ENCODE measurements around the gene ADK.

The ADK gene

DNA sequence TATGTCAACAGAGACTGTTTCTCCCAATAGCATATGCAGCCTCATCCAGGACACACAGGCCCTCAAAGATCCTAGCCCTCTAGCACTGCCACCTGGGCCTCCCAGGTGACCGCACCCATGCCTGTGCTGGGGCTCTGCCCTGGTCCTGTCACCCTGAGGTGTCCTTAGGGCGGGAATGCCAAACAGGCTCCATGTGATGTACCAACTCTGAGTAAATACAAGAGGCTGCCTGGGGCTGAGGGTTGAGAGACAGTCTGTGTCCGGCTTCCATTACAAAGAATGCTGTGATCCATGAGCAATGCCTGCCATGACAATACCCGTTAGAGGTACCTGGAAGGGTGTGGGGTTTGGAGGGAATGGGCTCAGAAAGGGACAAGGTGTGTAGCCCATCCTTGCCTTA, 592.4 kb downstream of the ADK start:
- Mint-ChIP-seq H3K9me3 (no peaks in the 10 kb centered on the region), H3K4me1 (peaks cover 19% of the 10 kb centered on the region), H3K4me3 (no peak overlapping the region), H3K27ac (peak overlapping the region; percentile 69), H3K36me3 (no peaks in the 10 kb centered on the region), H3K27me3 (no peaks in the 10 kb centered on the region)
- peak; percentile 24 for ATAC-seq

DNA sequence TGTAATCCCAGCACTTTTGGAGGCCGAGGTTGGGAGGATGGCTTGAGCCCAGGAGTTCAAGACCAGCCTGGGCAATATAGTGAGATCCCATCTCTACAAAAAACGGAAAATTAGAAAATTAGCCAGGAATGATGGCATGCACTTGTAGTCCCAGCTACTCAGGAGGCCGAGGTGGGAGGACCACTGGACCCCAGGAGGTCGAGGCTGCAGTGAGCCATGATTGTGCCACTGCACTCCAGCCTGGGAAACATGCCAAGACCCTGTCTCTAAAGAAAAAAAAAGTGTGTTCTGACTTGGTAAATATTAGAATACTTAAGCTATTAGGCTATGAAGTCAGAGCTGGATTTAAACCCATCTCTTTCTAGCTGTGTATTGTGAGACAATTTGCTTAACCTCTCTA, 594.4 kb downstream of the ADK start:
- Mint-ChIP-seq H3K9me3 (no peaks in the 10 kb centered on the region), H3K36me3 (no peaks in the 10 kb centered on the region), H3K4me1 (peaks cover 7% of the 10 kb centered on the region), H3K4me3 (no peak overlapping the region), H3K27ac (no peak overlapping the region), H3K27me3 (no peaks in the 10 kb centered on the region)
- no peak for ATAC-seq

- Mint-ChIP-seq H3K4me3 (no peak overlapping the region), H3K4me1 (peaks cover 21% of the 10 kb centered on the region), H3K27ac (no peak overlapping the region), H3K27me3 (no peaks in the 10 kb centered on the region), H3K36me3 (no peaks in the 10 kb centered on the region), H3K9me3 (no peaks in the 10 kb centered on the region)
- ATAC-seq, result no peak
Measured at GRCh38 chr10:74746813-74747212, 595.8 kb downstream of the ADK start.

- H3K4me1 Mint-ChIP-seq, result peaks cover 24% of the 10 kb centered on the region
- no peak overlapping the region for H3K27ac Mint-ChIP-seq
- H3K36me3 Mint-ChIP-seq, result no peaks in the 10 kb centered on the region
- no peaks in the 10 kb centered on the region for H3K9me3 Mint-ChIP-seq
- H3K4me3 Mint-ChIP-seq, result no peak overlapping the region
- ATAC-seq, result no peak
- H3K27me3 Mint-ChIP-seq, result no peaks in the 10 kb centered on the region
Measured at GRCh38 chr10:74748468-74749031, 597.5 kb downstream of the ADK start.

GRCh38 chr10:74750848-74751274, 599.8 kb downstream of the ADK start:
- H3K27ac Mint-ChIP-seq, result peak overlapping the region; percentile 34
- ATAC-seq, result peak; percentile 93

GRCh38 chr10:74752371-74753040, 601.5 kb downstream of the ADK start:
- Mint-ChIP-seq H3K9me3 (no peaks in the 10 kb centered on the region), H3K4me1 (peaks cover 24% of the 10 kb centered on the region)

More at GRCh38 chr10:74750848-74751274, 599.8 kb downstream of the ADK start:
- H3K9me3 Mint-ChIP-seq, result no peaks in the 10 kb centered on the region
- H3K27me3 Mint-ChIP-seq, result peaks cover 1% of the 10 kb centered on the region
- peak overlapping the region; percentile 24 for H3K4me3 Mint-ChIP-seq
- H3K4me1 Mint-ChIP-seq, result peaks cover 24% of the 10 kb centered on the region
- H3K36me3 Mint-ChIP-seq, result no peaks in the 10 kb centered on the region

DNA sequence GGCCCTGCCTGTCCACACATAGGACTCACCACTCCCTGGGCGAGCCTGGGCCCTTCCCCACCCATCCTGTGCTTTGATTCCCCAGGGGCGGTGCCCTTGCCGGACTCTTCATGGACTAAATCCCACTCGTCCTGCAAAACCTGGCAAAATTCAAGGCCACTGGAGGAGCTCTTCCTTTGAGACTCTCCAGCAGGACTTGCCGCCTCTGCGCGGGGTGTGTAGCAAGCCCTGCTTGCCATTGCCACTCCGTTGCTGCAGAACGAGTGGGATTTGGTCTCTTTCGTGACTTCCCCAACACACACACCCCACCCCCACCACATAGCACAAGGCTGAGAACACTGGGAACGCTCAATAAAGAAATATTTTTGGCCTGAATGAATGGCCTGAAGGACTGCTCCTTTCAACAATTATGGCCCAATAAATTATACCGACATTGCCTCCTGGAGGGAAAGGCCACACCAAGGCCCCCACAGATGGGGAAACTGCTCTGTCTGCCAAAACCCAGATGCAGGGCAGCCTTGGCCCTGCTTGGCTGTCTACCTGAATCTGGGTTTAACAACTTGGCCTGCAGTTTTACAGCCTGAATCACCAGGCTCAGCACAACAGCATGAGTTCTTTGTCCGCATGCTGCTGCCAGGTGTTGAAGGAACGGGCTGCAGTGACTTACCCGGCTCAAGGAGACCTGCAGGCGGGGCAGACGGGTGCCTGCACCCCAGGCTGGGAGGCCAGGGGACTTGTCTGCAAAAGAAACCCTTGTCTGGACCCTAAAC, 602.6 kb downstream of the ADK start:
- no peak overlapping the region for H3K4me3 Mint-ChIP-seq
- no peak overlapping the region for H3K27ac Mint-ChIP-seq
- H3K9me3 Mint-ChIP-seq, result no peaks in the 10 kb centered on the region
- no peak for ATAC-seq
- peaks cover 24% of the 10 kb centered on the region for H3K4me1 Mint-ChIP-seq
- H3K36me3 Mint-ChIP-seq, result no peaks in the 10 kb centered on the region
- peaks cover 9% of the 10 kb centered on the region for H3K27me3 Mint-ChIP-seq

More at GRCh38 chr10:74752371-74753040, 601.5 kb downstream of the ADK start:
- no peak for ATAC-seq
- Mint-ChIP-seq H3K27me3 (peaks cover 9% of the 10 kb centered on the region), H3K27ac (no peak overlapping the region), H3K4me3 (no peak overlapping the region), H3K36me3 (no peaks in the 10 kb centered on the region)

DNA sequence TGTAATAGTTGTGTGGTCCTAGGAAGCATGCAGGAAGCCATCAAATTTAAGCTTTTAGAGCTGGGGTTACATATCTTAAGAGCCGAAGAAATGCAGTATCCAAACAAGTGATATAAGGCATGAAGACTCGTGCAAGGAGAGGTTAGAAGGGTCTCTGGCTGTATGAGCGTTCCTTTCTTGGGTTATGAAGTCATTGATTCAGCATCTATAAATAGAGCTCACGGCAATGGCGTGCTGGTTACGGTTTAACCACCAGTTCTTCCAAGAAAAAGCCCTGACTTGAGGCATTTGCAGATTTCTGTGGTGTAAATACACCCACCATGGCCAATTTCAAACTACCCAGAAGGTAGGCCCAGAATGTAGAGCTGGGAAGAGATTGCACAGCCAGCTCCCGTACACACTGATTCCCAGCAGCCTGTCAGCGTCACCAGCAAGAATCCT, 603.4 kb downstream of the ADK start:
- peaks cover 24% of the 10 kb centered on the region for H3K4me1 Mint-ChIP-seq
- no peak for ATAC-seq
- H3K4me3 Mint-ChIP-seq, result no peak overlapping the region
- no peaks in the 10 kb centered on the region for H3K9me3 Mint-ChIP-seq
- no peak overlapping the region for H3K27ac Mint-ChIP-seq
- no peaks in the 10 kb centered on the region for H3K36me3 Mint-ChIP-seq
- H3K27me3 Mint-ChIP-seq, result peaks cover 9% of the 10 kb centered on the region

DNA sequence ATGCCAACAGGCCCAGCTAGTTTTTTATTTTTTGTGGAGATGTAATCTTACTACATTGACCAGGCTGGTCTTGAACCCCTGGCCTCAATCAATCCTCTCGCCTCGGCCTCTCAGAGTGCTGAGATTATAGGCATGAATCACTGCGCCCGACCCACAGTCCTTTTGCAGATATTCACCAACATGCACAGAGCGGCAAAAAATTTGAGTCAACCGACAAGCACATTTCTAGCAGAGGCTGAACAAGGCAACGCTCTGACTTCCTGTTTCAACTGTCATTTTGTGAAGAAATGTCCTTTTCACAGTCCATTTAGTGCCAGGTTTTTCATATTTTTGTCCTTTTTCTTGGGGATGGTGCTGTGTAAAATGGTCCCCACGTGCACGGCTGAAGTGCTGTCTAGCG, 604.3 kb downstream of the ADK start:
- ATAC-seq, result no peak
- H3K27ac Mint-ChIP-seq, result no peak overlapping the region
- H3K27me3 Mint-ChIP-seq, result peaks cover 9% of the 10 kb centered on the region
- H3K4me3 Mint-ChIP-seq, result no peak overlapping the region
- peaks cover 18% of the 10 kb centered on the region for H3K4me1 Mint-ChIP-seq
- H3K36me3 Mint-ChIP-seq, result no peaks in the 10 kb centered on the region
- no peaks in the 10 kb centered on the region for H3K9me3 Mint-ChIP-seq

Data from stimulated activated memory B cell treated with anti-CD40 and anti-IgM and Interleukin-4, amounts not matched to agents 10 μg/mL and 1 μg/mL and 100 μg/mL, for 72 hours (primary cell).